ENCODE data around the gene GPSM1.

Gene GPSM1

DNA sequence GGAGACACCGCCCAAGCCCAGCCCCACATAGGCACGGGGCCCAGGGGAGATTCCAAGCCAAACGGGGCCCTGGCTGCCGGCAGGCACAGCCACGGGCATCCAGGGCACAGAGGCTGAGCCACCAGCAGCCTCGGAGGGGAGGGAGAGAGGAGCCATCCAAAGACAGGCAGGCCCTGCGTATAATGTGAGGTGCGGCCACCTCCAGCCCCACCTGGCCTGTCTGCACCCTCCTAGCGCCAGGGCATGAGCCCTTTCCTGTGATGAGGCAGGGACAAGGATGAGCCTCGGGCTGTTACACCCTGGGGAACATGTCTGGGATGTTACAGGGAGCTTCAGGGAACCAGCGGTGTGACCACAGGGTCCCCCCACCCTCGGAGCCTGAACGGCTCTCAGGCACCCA lies 22.4 kb upstream of the GPSM1 start:
- no peak overlapping the region for H3K4me3 ChIP-seq (ENCODE audit: low read depth, low read length)
- H3K36me3 ChIP-seq: no peaks in the 10 kb centered on the region
- H3K27me3 ChIP-seq (ENCODE audit: insufficient read depth, low read depth, severe bottlenecking): no peaks in the 10 kb centered on the region
- H3K9me3 ChIP-seq (ENCODE audit: severe bottlenecking): no peaks in the 10 kb centered on the region
- no peak overlapping the region for H3K27ac ChIP-seq
- TF ChIP-seq, protein P1, sequence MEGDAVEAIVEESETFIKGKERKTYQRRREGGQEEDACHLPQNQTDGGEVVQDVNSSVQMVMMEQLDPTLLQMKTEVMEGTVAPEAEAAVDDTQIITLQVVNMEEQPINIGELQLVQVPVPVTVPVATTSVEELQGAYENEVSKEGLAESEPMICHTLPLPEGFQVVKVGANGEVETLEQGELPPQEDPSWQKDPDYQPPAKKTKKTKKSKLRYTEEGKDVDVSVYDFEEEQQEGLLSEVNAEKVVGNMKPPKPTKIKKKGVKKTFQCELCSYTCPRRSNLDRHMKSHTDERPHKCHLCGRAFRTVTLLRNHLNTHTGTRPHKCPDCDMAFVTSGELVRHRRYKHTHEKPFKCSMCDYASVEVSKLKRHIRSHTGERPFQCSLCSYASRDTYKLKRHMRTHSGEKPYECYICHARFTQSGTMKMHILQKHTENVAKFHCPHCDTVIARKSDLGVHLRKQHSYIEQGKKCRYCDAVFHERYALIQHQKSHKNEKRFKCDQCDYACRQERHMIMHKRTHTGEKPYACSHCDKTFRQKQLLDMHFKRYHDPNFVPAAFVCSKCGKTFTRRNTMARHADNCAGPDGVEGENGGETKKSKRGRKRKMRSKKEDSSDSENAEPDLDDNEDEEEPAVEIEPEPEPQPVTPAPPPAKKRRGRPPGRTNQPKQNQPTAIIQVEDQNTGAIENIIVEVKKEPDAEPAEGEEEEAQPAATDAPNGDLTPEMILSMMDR (IDR thresholded peaks at IDR 0.05; ENCODE audit: low read depth, low read length): no peak
- DNase-seq: no peak

DNA sequence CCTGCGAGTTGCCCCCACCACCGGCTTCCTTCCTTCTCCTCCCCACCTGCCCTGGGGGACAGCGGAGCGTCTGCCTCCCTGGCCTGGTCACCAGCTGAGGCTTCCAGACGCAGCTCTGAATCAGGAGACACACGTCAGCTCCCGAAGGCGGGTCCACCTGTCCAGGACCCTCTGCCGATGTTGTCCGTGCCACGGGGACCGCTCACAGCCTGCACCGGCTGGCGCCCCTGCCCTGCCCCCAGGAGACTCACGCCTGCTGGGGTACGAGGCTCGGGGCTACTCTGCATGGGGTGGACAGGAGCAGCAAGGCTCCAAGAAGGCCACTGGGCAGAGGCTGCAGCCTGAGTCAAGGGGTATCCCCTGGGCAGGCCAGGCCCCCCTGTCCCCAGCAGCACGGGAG lies 21.5 kb upstream of the GPSM1 start:
- H3K4me3 ChIP-seq (ENCODE audit: low read depth, low read length): no peak overlapping the region
- no peaks in the 10 kb centered on the region for H3K27me3 ChIP-seq (ENCODE audit: insufficient read depth, low read depth, severe bottlenecking)
- no peaks in the 10 kb centered on the region for H3K36me3 ChIP-seq
- H3K9me3 ChIP-seq (ENCODE audit: severe bottlenecking): no peaks in the 10 kb centered on the region
- DNase-seq: no peak
- TF ChIP-seq, protein P1 (IDR thresholded peaks at IDR 0.05; ENCODE audit: low read depth, low read length): no peak
- H3K27ac ChIP-seq: no peak overlapping the region

DNA sequence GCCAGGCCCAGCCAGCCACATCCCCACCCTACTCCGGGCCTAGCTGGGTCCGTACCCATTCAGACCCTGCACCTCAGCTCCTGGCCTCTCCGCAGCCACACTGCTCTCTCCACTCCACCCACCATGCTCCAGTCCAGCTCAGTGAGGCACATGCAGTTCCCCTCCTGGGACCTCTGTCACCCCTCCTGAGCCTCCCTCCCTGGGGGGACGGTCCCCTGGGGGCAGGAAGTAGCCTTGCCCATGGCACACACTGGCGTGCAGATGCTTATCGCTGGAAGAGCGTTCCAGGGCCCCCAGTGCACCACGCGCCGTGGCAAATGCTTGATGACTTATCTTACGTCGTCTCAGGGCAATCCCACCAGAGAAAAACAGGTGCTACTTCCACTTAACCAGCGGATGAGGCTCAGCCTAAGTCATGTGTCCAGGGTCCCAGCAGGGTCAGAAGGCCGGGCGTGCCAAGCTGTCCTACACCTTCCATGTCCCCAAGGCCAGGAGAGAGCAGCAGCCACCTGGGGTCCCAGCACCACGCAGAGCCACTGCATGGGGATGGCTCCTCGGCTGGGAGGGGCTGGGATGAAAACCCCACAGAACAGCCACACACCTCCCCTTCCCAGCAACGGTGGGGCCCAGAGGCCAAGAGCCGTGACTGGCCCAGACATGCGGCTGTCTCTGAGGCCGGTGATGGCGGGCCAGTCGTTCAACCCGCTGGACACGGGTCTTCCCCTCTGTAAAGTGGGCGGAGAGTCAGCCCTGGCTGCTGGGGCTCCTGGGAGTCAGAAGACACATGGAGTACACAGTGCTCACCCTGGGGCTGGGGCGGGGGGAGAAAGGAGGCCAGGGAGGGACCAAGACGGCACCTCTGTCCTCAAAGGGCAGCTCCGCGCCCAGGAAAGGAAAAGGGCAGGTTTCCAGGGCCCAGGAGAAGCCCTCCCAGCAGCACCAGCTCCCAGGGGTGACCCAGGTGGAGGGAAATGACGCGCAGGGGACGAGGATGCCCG lies 20.8 kb upstream of the GPSM1 start:
- no peaks in the 10 kb centered on the region for H3K9me3 ChIP-seq (ENCODE audit: severe bottlenecking)
- TF ChIP-seq, protein P1 (IDR thresholded peaks at IDR 0.05; ENCODE audit: low read depth, low read length): no peak
- H3K27ac ChIP-seq: no peak overlapping the region
- no peaks in the 10 kb centered on the region for H3K27me3 ChIP-seq (ENCODE audit: insufficient read depth, low read depth, severe bottlenecking)
- DNase-seq: no peak
- no peak overlapping the region for H3K4me3 ChIP-seq (ENCODE audit: low read depth, low read length)
- H3K36me3 ChIP-seq: no peaks in the 10 kb centered on the region

DNA sequence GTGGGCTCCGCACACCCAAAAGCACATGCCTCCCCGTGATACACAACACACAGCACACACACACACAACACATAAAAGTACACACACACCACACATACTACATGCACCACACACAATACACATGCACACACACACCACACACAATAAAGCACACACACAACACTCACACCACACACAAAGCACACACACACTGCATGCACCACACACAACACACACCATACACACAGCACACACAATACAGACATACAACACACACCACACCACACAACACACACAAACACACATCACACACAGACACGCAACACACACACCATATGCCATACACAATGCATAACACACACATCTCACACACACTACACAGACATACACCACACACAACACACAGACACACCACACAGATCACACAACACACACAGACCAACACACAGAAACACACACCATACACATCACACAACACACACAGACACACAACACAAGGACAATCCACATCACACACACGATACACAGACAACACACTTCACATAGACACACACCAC lies 20.1 kb upstream of the GPSM1 start:
- no peak overlapping the region for H3K4me3 ChIP-seq (ENCODE audit: low read depth, low read length)
- no peaks in the 10 kb centered on the region for H3K27me3 ChIP-seq (ENCODE audit: insufficient read depth, low read depth, severe bottlenecking)
- H3K27ac ChIP-seq: no peak overlapping the region
- TF ChIP-seq, protein P1 (IDR thresholded peaks at IDR 0.05; ENCODE audit: low read depth, low read length): no peak
- no peaks in the 10 kb centered on the region for H3K9me3 ChIP-seq (ENCODE audit: severe bottlenecking)
- no peaks in the 10 kb centered on the region for H3K36me3 ChIP-seq
- DNase-seq: no peak

DNA sequence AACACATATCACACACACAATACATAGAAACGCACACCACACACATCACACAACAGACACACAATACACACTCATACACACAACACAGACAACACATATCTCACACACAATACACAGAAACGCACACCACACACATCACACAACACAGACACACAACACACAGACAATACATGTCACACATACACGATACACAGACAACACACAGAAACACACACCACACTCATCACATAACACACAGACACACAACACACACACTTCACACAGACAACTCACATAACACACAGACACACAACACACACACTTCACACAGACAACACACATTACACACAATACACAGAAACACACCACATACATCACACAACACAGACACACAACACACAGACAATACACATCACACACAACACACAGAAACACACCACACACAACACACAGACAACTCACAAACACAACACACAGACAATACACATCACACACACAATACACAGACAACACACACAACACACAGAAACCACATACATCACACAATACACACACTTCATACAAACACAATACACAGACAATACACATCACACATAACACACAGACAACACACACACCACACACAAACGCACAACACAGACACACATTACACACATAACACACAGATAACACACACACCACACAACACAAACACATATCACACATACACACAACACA lies 19.2 kb upstream of the GPSM1 start:
- no peak overlapping the region for H3K4me3 ChIP-seq (ENCODE audit: low read depth, low read length)
- H3K27me3 ChIP-seq (ENCODE audit: insufficient read depth, low read depth, severe bottlenecking): no peaks in the 10 kb centered on the region
- no peak for DNase-seq
- no peaks in the 10 kb centered on the region for H3K36me3 ChIP-seq
- TF ChIP-seq, protein P1 (IDR thresholded peaks at IDR 0.05; ENCODE audit: low read depth, low read length): no peak
- H3K27ac ChIP-seq: no peak overlapping the region
- no peaks in the 10 kb centered on the region for H3K9me3 ChIP-seq (ENCODE audit: severe bottlenecking)

All from WERI-Rb-1 (cell line).